Hepatocyte (in vitro differentiated cells): ENCODE data around the gene IFI44L.

Experiments
- CTCF ChIP-seq: fragments of 200-600 bp; sonication (generic); IDR thresholded peaks from 2 replicates; pipeline ENCODE4 v1.5.1; 2016; ENCODE audit warnings: antibody characterized with exemption, mild to moderate bottlenecking; ENCODE audit not compliant: poor library complexity
- EZH2 ChIP-seq: fragments of 200-600 bp; sonication (generic); IDR thresholded peaks from 2 replicates; pipeline ENCODE4 v1.6.1; 2016; ENCODE audit warnings: antibody characterized with exemption, mild to moderate bottlenecking, borderline replicate concordance
- EZH2phosphoT487 ChIP-seq: fragments of 200-600 bp; sonication (generic); IDR thresholded peaks from one replicate; pipeline ENCODE4 v1.6.1; 2018; ENCODE audit warnings: antibody characterized with exemption, mild to moderate bottlenecking, low read depth, moderate library complexity; ENCODE audit not compliant: unreplicated experiment, severe bottlenecking

GRCh38 chr1:78630600-78630999 is 10.4 kb downstream of the IFI44L start:
- TF ChIP-seq CTCF: no peak
- TF ChIP-seq EZH2: no peak
- TF ChIP-seq EZH2phosphoT487: no peak
